Upper lobe of left lung (tissue), 6 donors: Measurements from ENCODE around the gene RNASEH2B. TPM values are rescaled to one million over a fixed set of nuclear protein-coding genes. Genes with fewer than 3 reads are reported as not detected.

ENCODE experiments used
- ATAC-seq, 2 donors: fragments of 200-7000 bp; cut with Tn5 transposase; one replicate each; pipeline ENCODE4 v1.9.1; 2022; ENCODE audit warnings: mild to moderate bottlenecking in 2 of 2, moderate library complexity in 2 of 2; ENCODE audit not compliant: low FRiP score in 2 of 2
- DNase-seq, 2 donors: peaks; one replicate each; pipeline ENCODE4 v3.0.0-alpha.2; 2019 to 2020
- H3K27ac ChIP-seq, 4 donors: fragments of 200-600 bp; sonication (generic); one replicate each; pipeline ENCODE4 v1.5.1; 2016 to 2019
- H3K27me3 ChIP-seq, 4 donors: fragments of 200-600 bp; sonication (generic); one replicate each; pipeline ENCODE4 v1.5.1; 2017 to 2019
- H3K36me3 ChIP-seq, 4 donors: fragments of 200-600 bp; sonication (generic); one replicate each; pipeline ENCODE4 v1.5.1; 2016 to 2019
- H3K4me1 ChIP-seq, 4 donors: fragments of 200-600 bp; sonication (generic); one replicate each; pipeline ENCODE4 v1.5.1; 2018 to 2019
- H3K4me3 ChIP-seq, 4 donors: fragments of 200-600 bp; sonication (generic); one replicate each; pipeline ENCODE4 v1.5.1; 2017 to 2019; ENCODE audit warnings: mild to moderate bottlenecking in 2 of 4, moderate library complexity in 1 of 4
- H3K9me3 ChIP-seq, 4 donors: fragments of 200-600 bp; sonication (generic); one replicate each; pipeline ENCODE4 v1.5.1; 2018 to 2019
- CTCF ChIP-seq, 6 experiments: fragments of 450-650 bp in 4 of 6; fragments of 200-600 bp in 2 of 6; sonication (generic) in 2 of 6; IDR thresholded peaks; one replicate each; pipeline ENCODE4 v1.5.1; 2016 to 2019; ENCODE audit warnings: antibody characterized with exemption in 6 of 6
- EP300 ChIP-seq, 4 donors: sonication (generic); formaldehyde crosslinking; IDR thresholded peaks; one replicate each; pipeline ENCODE4 v1.5.1; 2017; ENCODE audit warnings: antibody characterized with exemption in 4 of 4, control low read depth in 2 of 4
- POLR2A ChIP-seq, 4 donors: fragments of 450-650 bp; IDR thresholded peaks; one replicate each; pipeline ENCODE4 v1.5.1; 2016 to 2017; ENCODE audit warnings: antibody characterized with exemption in 4 of 4, mild to moderate bottlenecking in 2 of 4
- POLR2AphosphoS5 ChIP-seq, 2 donors: sonication (generic); formaldehyde crosslinking; IDR thresholded peaks; one replicate each; pipeline ENCODE4 v1.5.1; 2017; ENCODE audit warnings: antibody characterized with exemption in 2 of 2
- WGBS, 2 donors: methylation state at CpG; one replicate each; pipeline ENCODE4 v1.1.5; 2017 to 2018; 5-methylcytosine and 5-hydroxymethylcytosine counted together
- total RNA-seq, 6 donors: library from RNA; depleted of rRNA in 4 of 6; stranded (reverse); fragments of >200 nt in 4 of 6; gene quantifications; one replicate each; pipeline versions ENCODE4 v1.1.0 to v1.2.1, GENCODE V29; 2016 to 2021
- donor health status: DM: no; HTN: no; CAD: no; lungs with moderate emphysema.
- donor health status: DM: no; HTN: yes; CAD: no; lungs with severe emphysema.

Gene RNASEH2B
- total RNA-seq, 6 donors from 2014 or later, result 22.1 to 60.5 (median 38.8) TPM

GRCh38 chr13:50873467-50873866 is 36.1 kb upstream of the RNASEH2B start:
- Histone ChIP-seq H3K4me3 (no peak overlapping the region), H3K9me3 (no peaks in the 10 kb centered on the region), H3K4me1 (no peaks in the 10 kb centered on the region), H3K36me3 (no peaks in the 10 kb centered on the region), H3K27me3 (no peaks in the 10 kb centered on the region), H3K27ac (no peak overlapping the region)
- no peak for ATAC-seq
- TF ChIP-seq POLR2AphosphoS5 (IDR thresholded peaks at IDR 0.05) (no peak), POLR2A (IDR thresholded peaks at IDR 0.05) (no peak), CTCF (IDR thresholded peaks at IDR 0.05) (no peak), EP300 (IDR thresholded peaks at IDR 0.05) (no peak)
- no peak for DNase-seq
- 66 to 86% methylated on average over 2 of the region's 2 CpGs for WGBS, 2 donors

DNA sequence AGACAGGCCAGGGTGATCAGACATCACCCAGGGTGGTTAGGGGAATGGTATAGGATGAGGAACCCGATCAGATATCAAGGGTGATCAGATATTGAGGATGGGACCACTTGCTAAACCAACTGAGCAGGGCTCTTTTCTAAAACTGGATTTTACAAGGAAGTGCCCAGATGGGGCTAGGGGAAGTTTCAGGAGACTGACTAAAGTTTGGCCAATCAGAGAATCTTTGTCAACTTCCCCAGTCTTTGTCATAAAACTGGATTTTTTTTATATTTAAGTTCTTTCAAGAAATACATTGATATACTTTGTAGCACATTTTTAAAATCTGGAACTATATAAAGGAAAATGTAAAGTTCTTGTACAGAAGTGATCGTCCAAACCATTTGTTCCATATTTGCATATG is 35.6 kb upstream of the RNASEH2B start:
- Histone ChIP-seq H3K4me3 (no peak overlapping the region), H3K9me3 (no peaks in the 10 kb centered on the region), H3K27me3 (no peaks in the 10 kb centered on the region), H3K36me3 (no peaks in the 10 kb centered on the region), H3K27ac (no peak overlapping the region), H3K4me1 (no peaks in the 10 kb centered on the region)
- DNase-seq, result no peak
- 93% methylated on average over 2 of the region's 2 CpGs for WGBS, 2 donors
- no peak for ATAC-seq
- no peak for TF ChIP-seq POLR2A (IDR thresholded peaks at IDR 0.05)
- no peak for TF ChIP-seq EP300 (IDR thresholded peaks at IDR 0.05)
- TF ChIP-seq POLR2AphosphoS5 (IDR thresholded peaks at IDR 0.05), result no peak
- no peak for TF ChIP-seq CTCF (IDR thresholded peaks at IDR 0.05)

DNA sequence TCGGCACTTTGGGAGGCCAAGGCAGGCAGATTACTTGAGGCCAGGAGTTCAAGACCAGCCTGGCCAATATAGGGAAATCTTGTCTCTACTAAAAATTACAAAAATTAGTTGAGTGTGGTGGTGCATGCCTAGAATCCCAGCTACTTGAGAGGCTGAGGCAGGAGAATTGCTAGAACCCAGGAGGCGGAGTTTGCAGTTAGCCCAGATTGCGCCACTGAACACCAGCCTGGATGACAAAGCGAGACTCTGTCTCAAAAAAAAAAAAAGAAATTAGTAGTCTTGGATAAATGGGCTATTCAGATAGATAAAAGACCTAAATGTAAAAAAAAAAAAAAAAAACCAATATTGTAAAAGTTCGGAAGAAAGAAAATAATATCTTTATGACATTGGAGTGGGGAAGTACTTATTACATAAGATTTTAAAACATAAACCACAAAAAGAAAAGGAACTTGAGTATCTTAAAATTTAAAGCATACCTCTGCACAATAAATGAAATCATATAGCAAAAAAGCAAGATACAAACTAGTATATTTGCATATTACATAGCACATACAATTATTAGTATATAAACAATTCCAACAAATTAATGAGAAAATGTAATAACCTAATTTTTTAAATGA is 26.7 kb upstream of the RNASEH2B start:
- TF ChIP-seq EP300 (IDR thresholded peaks at IDR 0.05) (no peak), POLR2A (IDR thresholded peaks at IDR 0.05) (no peak), POLR2AphosphoS5 (IDR thresholded peaks at IDR 0.05) (no peak), CTCF (IDR thresholded peaks at IDR 0.05) (no peak)
- no peak overlapping the region for H3K27ac ChIP-seq
- peak in 1 of 2 donors; percentile 25 for DNase-seq
- ATAC-seq, result no peak
- H3K4me3 ChIP-seq, result no peak overlapping the region
- H3K36me3 ChIP-seq, result no peaks in the 10 kb centered on the region
- no peaks in the 10 kb centered on the region for H3K9me3 ChIP-seq
- no peaks in the 10 kb centered on the region for H3K4me1 ChIP-seq
- no peaks in the 10 kb centered on the region for H3K27me3 ChIP-seq
- WGBS, 2 donors, result 77 to 78% methylated on average over 5 of the region's 5 CpGs

GRCh38 chr13:50883728-50884127 is 25.9 kb upstream of the RNASEH2B start:
- WGBS, 2 donors, result 80 to 82% methylated on average over 1 of the region's 1 CpG
- Histone ChIP-seq H3K9me3 (no peaks in the 10 kb centered on the region), H3K4me1 (no peaks in the 10 kb centered on the region), H3K36me3 (no peaks in the 10 kb centered on the region), H3K4me3 (no peak overlapping the region), H3K27me3 (no peaks in the 10 kb centered on the region), H3K27ac (no peak overlapping the region)
- TF ChIP-seq POLR2A (IDR thresholded peaks at IDR 0.05) (no peak), POLR2AphosphoS5 (IDR thresholded peaks at IDR 0.05) (no peak), CTCF (IDR thresholded peaks at IDR 0.05) (no peak), EP300 (IDR thresholded peaks at IDR 0.05) (no peak)
- DNase-seq (no peak), ATAC-seq (no peak)

GRCh38 chr13:50884265-50884664 is 25.3 kb upstream of the RNASEH2B start:
- H3K9me3 ChIP-seq, result no peaks in the 10 kb centered on the region
- no peaks in the 10 kb centered on the region for H3K36me3 ChIP-seq
- H3K27ac ChIP-seq, result no peak overlapping the region
- 76 to 81% methylated on average over 1 of the region's 1 CpG for WGBS, 2 donors
- no peaks in the 10 kb centered on the region for H3K4me1 ChIP-seq
- DNase-seq (no peak), ATAC-seq (peak in 1 of 2 donors; percentile 43)
- TF ChIP-seq POLR2A (IDR thresholded peaks at IDR 0.05) (no peak), POLR2AphosphoS5 (IDR thresholded peaks at IDR 0.05) (no peak), EP300 (IDR thresholded peaks at IDR 0.05) (no peak), CTCF (IDR thresholded peaks at IDR 0.05) (no peak)
- no peaks in the 10 kb centered on the region for H3K27me3 ChIP-seq
- no peak overlapping the region for H3K4me3 ChIP-seq
